Measurements from ENCODE around the gene GUCY1B1.

DNA sequence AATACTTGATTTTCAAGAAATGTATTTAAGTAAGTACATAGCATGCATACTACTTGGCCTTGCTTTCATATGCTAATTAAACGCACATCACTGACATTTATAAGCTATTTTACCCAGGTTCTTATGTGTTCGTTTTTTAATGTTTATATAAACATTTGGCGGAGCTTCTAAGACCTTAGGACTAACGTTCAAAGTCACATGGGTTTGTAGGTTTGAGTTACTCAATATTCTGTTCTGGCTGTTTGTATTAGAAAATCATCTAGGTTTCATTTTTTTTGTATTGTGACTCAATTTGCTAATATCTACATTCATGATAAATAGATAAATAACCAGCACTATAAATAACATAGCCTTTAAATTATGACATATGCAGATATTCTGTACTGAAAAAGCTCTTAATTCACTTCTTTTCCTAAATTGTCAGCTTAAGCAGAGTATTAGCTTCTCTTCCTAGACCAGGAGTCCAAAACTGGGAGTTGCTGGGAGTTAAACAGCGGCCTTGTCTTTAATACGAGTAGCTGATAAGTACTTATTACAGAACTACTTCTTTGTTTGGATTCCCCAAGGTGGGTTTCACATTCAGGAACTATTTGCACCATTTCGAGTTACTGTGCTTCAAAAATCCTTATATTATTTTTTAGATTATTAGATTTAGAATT is 42.0 kb downstream of the GUCY1B1 start:
- TF ChIP-seq, protein P1, sequence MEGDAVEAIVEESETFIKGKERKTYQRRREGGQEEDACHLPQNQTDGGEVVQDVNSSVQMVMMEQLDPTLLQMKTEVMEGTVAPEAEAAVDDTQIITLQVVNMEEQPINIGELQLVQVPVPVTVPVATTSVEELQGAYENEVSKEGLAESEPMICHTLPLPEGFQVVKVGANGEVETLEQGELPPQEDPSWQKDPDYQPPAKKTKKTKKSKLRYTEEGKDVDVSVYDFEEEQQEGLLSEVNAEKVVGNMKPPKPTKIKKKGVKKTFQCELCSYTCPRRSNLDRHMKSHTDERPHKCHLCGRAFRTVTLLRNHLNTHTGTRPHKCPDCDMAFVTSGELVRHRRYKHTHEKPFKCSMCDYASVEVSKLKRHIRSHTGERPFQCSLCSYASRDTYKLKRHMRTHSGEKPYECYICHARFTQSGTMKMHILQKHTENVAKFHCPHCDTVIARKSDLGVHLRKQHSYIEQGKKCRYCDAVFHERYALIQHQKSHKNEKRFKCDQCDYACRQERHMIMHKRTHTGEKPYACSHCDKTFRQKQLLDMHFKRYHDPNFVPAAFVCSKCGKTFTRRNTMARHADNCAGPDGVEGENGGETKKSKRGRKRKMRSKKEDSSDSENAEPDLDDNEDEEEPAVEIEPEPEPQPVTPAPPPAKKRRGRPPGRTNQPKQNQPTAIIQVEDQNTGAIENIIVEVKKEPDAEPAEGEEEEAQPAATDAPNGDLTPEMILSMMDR (IDR thresholded peaks at IDR 0.05 in 8 of 11, conservative IDR thresholded peaks at IDR 0.05 in 3 of 11) = no peak
- no peak for TF ChIP-seq POLR2A (IDR thresholded peaks at IDR 0.05)
- TF ChIP-seq POLR2AphosphoS5 (IDR thresholded peaks at IDR 0.05) = no peak

All from spleen (tissue), 7 donors.